Measurements from ENCODE around the gene RSAD1.

Gene RSAD1

GRCh38 chr17:50459756-50460155 is 18.9 kb upstream of the RSAD1 start:
- no peak overlapping the region for H3K4me3 ChIP-seq (ENCODE audit: low read depth in 1 of 2, low read length in 2 of 2)
- H3K27ac ChIP-seq (ENCODE audit: low read depth, low read length) = no peak overlapping the region
- H3K9me3 ChIP-seq (ENCODE audit: low read length) = no peaks in the 10 kb centered on the region
- no peaks in the 10 kb centered on the region for H3K36me3 ChIP-seq (ENCODE audit: insufficient read depth, low read length)
- H3K9ac ChIP-seq (ENCODE audit: low read length) = no peak overlapping the region
- H3K4me1 ChIP-seq (ENCODE audit: insufficient read depth, low read length) = no peaks in the 10 kb centered on the region
- H3K27me3 ChIP-seq (ENCODE audit: control insufficient read depth in 1 of 2, insufficient read depth in 2 of 2, low read length in 2 of 2) = no peaks in the 10 kb centered on the region

DNA sequence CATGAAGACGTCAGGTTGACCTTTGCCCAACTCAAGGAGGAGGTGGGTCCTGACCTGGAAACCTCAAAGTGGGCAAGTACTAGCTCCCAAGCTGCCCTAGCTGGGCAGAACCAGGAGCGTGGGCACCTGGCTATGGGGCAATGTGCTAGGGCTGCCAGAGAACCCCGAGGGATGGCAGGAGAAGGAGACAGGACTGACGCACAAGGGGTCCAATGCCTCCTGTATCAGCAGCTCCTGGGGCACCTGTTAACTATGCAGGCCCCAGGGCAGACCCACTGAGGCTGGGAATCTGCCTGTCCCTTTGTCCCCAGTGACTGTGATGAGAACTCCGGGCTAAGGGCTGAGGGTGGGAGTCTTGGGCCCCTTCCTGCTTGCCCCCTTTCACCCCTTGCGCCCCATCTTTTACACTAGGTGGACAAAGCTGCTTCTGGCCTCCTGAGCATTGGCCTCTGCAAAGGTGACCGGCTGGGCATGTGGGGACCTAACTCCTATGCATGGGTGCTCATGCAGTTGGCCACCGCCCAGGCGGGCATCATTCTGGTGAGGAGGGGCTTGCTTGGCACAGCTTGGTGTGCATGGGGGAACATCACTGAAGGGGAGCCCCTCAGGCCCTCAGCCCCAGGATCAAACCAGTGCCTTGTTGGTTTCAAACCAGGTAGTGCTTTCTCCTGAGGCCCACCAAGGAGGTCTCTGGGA is 17.7 kb upstream of the RSAD1 start:
- no peak overlapping the region for H3K9ac ChIP-seq (ENCODE audit: low read length)
- no peaks in the 10 kb centered on the region for H3K36me3 ChIP-seq (ENCODE audit: insufficient read depth, low read length)
- no peaks in the 10 kb centered on the region for H3K27me3 ChIP-seq (ENCODE audit: control insufficient read depth in 1 of 2, insufficient read depth in 2 of 2, low read length in 2 of 2)
- no peaks in the 10 kb centered on the region for H3K4me1 ChIP-seq (ENCODE audit: insufficient read depth, low read length)
- H3K27ac ChIP-seq (ENCODE audit: low read depth, low read length) = no peak overlapping the region
- no peaks in the 10 kb centered on the region for H3K9me3 ChIP-seq (ENCODE audit: low read length)
- no peak overlapping the region for H3K4me3 ChIP-seq (ENCODE audit: low read depth in 1 of 2, low read length in 2 of 2)

DNA sequence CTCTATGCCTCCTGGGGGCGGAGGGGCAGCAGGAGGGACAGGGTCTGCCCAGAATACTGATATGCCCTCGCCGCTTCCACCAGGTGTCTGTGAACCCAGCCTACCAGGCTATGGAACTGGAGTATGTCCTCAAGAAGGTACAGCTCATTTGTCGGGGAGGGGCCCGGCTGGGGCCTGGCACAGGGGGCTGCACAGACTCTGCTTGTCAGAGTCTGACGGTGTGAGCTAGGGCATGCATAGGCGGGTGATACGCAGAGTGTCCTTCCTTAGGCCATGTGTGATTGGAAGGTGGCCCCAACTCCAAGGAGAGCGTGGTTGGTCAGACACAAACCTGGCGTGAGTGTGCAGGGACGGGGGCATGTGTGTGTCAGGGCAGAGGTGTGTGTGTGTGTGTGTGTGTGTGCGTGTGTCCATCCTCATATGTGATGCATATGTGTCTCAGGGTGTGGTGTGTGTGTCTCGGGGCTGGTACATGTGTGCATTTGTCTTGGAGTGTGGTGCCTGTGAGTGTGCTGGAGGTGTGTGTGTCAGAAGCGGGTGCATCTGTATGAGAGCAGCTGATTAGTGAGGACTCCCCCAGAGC is 17.0 kb upstream of the RSAD1 start:
- Histone ChIP-seq H3K36me3 (ENCODE audit: insufficient read depth, low read length) (no peaks in the 10 kb centered on the region), H3K27me3 (ENCODE audit: control insufficient read depth in 1 of 2, insufficient read depth in 2 of 2, low read length in 2 of 2) (no peaks in the 10 kb centered on the region), H3K27ac (ENCODE audit: low read depth, low read length) (no peak overlapping the region)

DNA sequence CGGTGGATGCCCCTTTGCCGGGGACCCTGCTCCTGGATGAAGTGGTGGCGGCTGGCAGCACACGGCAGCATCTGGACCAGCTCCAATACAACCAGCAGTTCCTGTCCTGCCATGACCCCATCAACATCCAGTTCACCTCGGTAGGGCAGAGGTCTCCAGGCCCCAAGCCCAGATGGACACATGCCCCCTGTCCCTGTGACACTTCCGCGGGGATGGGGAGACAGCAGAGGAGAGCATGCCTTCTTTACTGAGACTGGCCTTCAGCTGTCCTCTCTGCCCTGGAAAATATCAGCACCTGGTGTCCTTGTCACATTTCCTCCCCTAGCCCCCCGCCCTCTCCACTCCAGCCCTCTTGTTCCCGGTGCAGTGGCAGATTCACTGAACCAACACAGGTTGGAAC is 16.2 kb upstream of the RSAD1 start:
- H3K9me3 ChIP-seq (ENCODE audit: low read length) = no peaks in the 10 kb centered on the region
- H3K36me3 ChIP-seq (ENCODE audit: insufficient read depth, low read length) = no peaks in the 10 kb centered on the region
- H3K4me1 ChIP-seq (ENCODE audit: insufficient read depth, low read length) = no peaks in the 10 kb centered on the region
- no peak overlapping the region for H3K4me3 ChIP-seq (ENCODE audit: low read depth in 1 of 2, low read length in 2 of 2)
- H3K27ac ChIP-seq (ENCODE audit: low read depth, low read length) = no peak overlapping the region
- peaks cover 0 to 2% of the 10 kb centered on the region in 2 donors for H3K27me3 ChIP-seq (ENCODE audit: control insufficient read depth in 1 of 2, insufficient read depth in 2 of 2, low read length in 2 of 2)
- no peak overlapping the region for H3K9ac ChIP-seq (ENCODE audit: low read length)

More for the DNA sequence above, 17.0 kb upstream of the RSAD1 start:
- Histone ChIP-seq H3K9me3 (ENCODE audit: low read length) (no peaks in the 10 kb centered on the region), H3K4me3 (ENCODE audit: low read depth in 1 of 2, low read length in 2 of 2) (no peak overlapping the region), H3K4me1 (ENCODE audit: insufficient read depth, low read length) (no peaks in the 10 kb centered on the region), H3K9ac (ENCODE audit: low read length) (no peak overlapping the region)

DNA sequence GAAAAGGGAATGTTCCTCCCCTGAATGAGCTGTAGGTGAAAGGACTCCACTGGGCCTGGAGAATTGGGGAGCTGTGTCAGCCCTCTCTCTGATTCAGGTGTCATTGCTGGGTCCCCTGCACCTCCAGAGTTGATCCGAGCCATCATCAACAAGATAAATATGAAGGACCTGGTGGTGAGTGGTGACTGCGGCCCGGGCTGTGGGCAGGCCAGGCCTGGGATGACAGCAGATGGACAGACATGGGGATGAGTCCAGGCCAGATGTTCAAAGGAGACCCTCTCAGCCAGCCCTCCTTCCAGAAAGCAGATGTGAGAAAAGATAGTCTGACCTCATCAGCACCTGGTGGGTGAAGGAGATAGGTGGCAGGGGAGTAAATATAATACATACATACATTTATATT is 14.5 kb upstream of the RSAD1 start:
- no peak overlapping the region for H3K9ac ChIP-seq (ENCODE audit: low read length)
- H3K36me3 ChIP-seq (ENCODE audit: insufficient read depth, low read length) = no peaks in the 10 kb centered on the region
- H3K27me3 ChIP-seq (ENCODE audit: control insufficient read depth in 1 of 2, insufficient read depth in 2 of 2, low read length in 2 of 2) = peaks cover 11 to 17% of the 10 kb centered on the region in 2 donors
- H3K4me1 ChIP-seq (ENCODE audit: insufficient read depth, low read length) = peaks cover 4% of the 10 kb centered on the region
- H3K27ac ChIP-seq (ENCODE audit: low read depth, low read length) = no peak overlapping the region
- H3K4me3 ChIP-seq (ENCODE audit: low read depth in 1 of 2, low read length in 2 of 2) = no peak overlapping the region
- no peaks in the 10 kb centered on the region for H3K9me3 ChIP-seq (ENCODE audit: low read length)

- H3K27ac ChIP-seq (ENCODE audit: low read depth, low read length) = no peak overlapping the region
- H3K4me3 ChIP-seq (ENCODE audit: low read depth in 1 of 2, low read length in 2 of 2) = no peak overlapping the region
- peaks cover 9% of the 10 kb centered on the region for H3K4me1 ChIP-seq (ENCODE audit: insufficient read depth, low read length)
- no peak overlapping the region for H3K9ac ChIP-seq (ENCODE audit: low read length)
- H3K36me3 ChIP-seq (ENCODE audit: insufficient read depth, low read length) = no peaks in the 10 kb centered on the region
- H3K27me3 ChIP-seq (ENCODE audit: control insufficient read depth in 1 of 2, insufficient read depth in 2 of 2, low read length in 2 of 2) = peaks cover 11 to 17% of the 10 kb centered on the region in 2 donors
- H3K9me3 ChIP-seq (ENCODE audit: low read length) = no peaks in the 10 kb centered on the region
Observed at GRCh38 chr17:50464736-50465135, 13.9 kb upstream of the RSAD1 start.

DNA sequence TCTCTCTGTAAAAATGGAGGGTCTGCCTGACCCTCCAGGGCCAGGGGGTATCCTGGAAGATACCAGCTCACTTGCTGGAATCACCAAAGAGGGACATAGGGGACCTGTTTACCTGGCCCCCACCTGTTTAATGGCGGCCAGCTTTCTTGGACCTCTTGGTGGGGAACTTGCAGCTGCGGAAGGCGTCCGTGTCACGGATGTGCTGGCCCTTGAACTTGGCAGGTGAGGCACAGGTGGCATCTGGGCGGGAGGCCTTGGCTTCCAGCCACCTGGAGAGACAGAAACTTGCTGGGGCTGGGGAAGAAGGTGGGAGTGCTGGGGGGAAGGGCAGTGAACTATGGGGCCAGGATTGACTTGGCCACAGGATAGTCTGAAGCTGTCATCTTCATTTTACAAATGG is 13.5 kb upstream of the RSAD1 start:
- peaks cover 9% of the 10 kb centered on the region for H3K4me1 ChIP-seq (ENCODE audit: insufficient read depth, low read length)
- H3K9me3 ChIP-seq (ENCODE audit: low read length) = no peaks in the 10 kb centered on the region
- H3K9ac ChIP-seq (ENCODE audit: low read length) = no peak overlapping the region
- no peaks in the 10 kb centered on the region for H3K36me3 ChIP-seq (ENCODE audit: insufficient read depth, low read length)
- H3K4me3 ChIP-seq (ENCODE audit: low read depth in 1 of 2, low read length in 2 of 2) = no peak overlapping the region
- peaks cover 11 to 17% of the 10 kb centered on the region in 2 donors for H3K27me3 ChIP-seq (ENCODE audit: control insufficient read depth in 1 of 2, insufficient read depth in 2 of 2, low read length in 2 of 2)
- no peak overlapping the region for H3K27ac ChIP-seq (ENCODE audit: low read depth, low read length)

- Histone ChIP-seq H3K4me3 (ENCODE audit: low read depth in 1 of 2, low read length in 2 of 2) (no peak overlapping the region), H3K27ac (ENCODE audit: low read depth, low read length) (no peak overlapping the region), H3K9me3 (ENCODE audit: low read length) (no peaks in the 10 kb centered on the region), H3K36me3 (ENCODE audit: insufficient read depth, low read length) (no peaks in the 10 kb centered on the region), H3K4me1 (ENCODE audit: insufficient read depth, low read length) (peaks cover 9% of the 10 kb centered on the region), H3K27me3 (ENCODE audit: control insufficient read depth in 1 of 2, insufficient read depth in 2 of 2, low read length in 2 of 2) (peaks cover 11 to 17% of the 10 kb centered on the region in 2 donors), H3K9ac (ENCODE audit: low read length) (no peak overlapping the region)
Observed at GRCh38 chr17:50465635-50466034, 13.0 kb upstream of the RSAD1 start.

DNA sequence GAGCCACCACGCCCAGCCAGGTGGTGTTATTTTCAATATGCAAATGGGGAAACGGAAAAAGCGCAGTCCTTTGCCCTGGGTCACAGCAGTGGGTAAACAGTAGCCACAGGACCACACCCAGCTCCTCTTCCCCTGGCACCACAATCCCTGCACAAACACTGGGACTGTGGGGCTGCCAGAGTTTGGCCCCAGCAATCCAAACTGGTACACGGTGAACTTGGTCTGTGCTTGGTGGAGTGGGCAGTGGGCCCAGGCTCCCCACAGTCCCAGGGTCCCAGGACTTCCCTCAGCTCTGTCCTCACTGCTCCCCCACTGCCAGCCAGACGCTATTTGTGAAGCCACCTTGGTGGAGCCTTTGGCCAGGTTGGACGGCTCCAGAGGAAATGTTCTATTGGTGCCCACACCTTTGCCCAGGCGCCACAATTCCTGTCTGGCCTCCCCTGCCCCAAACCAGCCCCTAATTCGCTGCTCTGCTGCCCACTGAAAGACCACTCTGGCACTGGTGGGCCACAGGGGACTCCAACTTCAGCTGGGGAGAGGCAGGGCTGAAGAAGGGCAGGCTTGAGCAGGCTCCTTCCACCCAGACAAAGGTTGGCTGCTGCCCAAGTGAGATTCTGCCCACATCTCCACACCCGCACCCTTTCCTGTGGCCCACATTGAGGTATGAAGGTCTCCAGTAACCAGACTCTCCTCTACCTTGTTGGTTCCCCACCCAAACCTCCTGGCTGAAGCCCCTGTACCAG is 12.1 kb upstream of the RSAD1 start:
- Histone ChIP-seq H3K9me3 (ENCODE audit: low read length) (no peaks in the 10 kb centered on the region), H3K4me1 (ENCODE audit: insufficient read depth, low read length) (peaks cover 9% of the 10 kb centered on the region), H3K4me3 (ENCODE audit: low read depth in 1 of 2, low read length in 2 of 2) (no peak overlapping the region), H3K9ac (ENCODE audit: low read length) (no peak overlapping the region), H3K27ac (ENCODE audit: low read depth, low read length) (no peak overlapping the region), H3K27me3 (ENCODE audit: control insufficient read depth in 1 of 2, insufficient read depth in 2 of 2, low read length in 2 of 2) (peaks cover 11 to 17% of the 10 kb centered on the region in 2 donors), H3K36me3 (ENCODE audit: insufficient read depth, low read length) (no peaks in the 10 kb centered on the region)

DNA sequence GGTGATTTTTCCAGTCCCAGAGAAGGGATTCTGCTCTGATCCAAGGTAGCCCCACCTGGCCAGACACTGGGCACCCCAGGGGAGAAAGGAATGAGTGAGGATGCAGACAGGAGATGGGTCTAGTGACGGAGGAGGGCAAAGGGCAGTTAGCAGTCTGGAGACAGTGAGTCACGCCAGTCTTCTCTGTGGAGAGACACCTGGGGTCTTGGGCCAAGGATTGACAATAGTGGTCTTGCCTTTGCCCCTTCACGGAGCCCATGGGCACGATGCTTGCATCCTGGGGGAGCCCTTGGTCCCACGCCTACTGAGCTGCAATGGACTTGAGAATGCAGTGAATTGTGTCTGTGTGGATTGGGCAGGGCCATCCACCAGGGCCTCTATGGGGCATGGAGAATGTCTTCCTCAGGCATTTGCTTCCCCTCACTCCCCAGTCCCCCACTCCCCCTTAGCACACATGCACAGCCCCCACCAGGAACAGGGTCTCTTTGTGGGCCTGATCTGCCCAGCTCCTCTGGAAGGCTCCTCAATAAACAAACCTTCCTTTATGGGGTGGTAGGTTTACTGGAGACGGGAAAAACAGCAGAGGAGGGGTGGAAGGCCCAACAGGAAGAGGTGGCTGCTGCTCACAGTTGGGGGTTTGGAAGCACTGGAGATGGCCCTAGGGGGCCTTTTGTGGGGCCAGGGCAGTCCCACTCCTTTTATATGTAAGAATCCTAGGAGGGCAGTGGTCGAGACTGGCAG is 11.4 kb upstream of the RSAD1 start:
- peaks cover 11 to 17% of the 10 kb centered on the region in 2 donors for H3K27me3 ChIP-seq (ENCODE audit: control insufficient read depth in 1 of 2, insufficient read depth in 2 of 2, low read length in 2 of 2)
- no peak overlapping the region for H3K27ac ChIP-seq (ENCODE audit: low read depth, low read length)
- no peak overlapping the region for H3K9ac ChIP-seq (ENCODE audit: low read length)
- no peak overlapping the region for H3K4me3 ChIP-seq (ENCODE audit: low read depth in 1 of 2, low read length in 2 of 2)
- H3K4me1 ChIP-seq (ENCODE audit: insufficient read depth, low read length) = peaks cover 9% of the 10 kb centered on the region
- no peaks in the 10 kb centered on the region for H3K36me3 ChIP-seq (ENCODE audit: insufficient read depth, low read length)
- no peaks in the 10 kb centered on the region for H3K9me3 ChIP-seq (ENCODE audit: low read length)

DNA sequence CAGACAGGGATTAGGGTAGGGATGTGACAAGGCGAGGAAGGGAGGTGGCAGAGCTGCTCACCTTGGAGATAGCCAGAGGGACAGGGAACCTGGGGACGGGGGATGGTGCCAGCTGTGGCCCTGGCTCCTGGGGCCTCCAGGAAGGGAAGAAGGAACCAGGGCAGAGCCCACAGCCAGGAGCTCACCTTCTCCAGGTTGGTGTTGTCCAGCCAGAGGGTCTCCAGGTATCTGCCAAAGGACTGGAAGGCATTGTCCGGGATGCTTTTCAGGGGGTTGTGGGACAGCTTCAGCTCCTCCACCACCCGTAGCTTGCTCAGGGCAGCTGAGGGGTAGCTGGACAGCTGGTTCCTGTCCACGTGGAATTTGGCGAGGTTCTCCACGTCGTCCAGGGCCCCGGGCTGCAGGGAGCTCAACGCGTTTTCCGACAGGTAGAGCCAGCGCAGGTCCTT is 10.8 kb upstream of the RSAD1 start:
- Histone ChIP-seq H3K4me1 (ENCODE audit: insufficient read depth, low read length) (peaks cover 9% of the 10 kb centered on the region), H3K27ac (ENCODE audit: low read depth, low read length) (no peak overlapping the region), H3K4me3 (ENCODE audit: low read depth in 1 of 2, low read length in 2 of 2) (no peak overlapping the region), H3K27me3 (ENCODE audit: control insufficient read depth in 1 of 2, insufficient read depth in 2 of 2, low read length in 2 of 2) (peaks cover 11 to 17% of the 10 kb centered on the region in 2 donors), H3K9ac (ENCODE audit: low read length) (no peak overlapping the region), H3K36me3 (ENCODE audit: insufficient read depth, low read length) (no peaks in the 10 kb centered on the region), H3K9me3 (ENCODE audit: low read length) (no peaks in the 10 kb centered on the region)

Data from muscle layer of colon (tissue), 2 donors.